H1 (cell line): Measurements from ENCODE around the gene ZSWIM6. TPM values are rescaled to one million over a fixed set of nuclear protein-coding genes. Genes with fewer than 3 reads are reported as not detected.

Source experiments
- CTCF ChIA-PET: fragments of 300-600 bp; sonication (Branson Sonifier 250); formaldehyde crosslinking; loops from one replicate; lab custom pipeline; 2021; ENCODE audit not compliant: partially characterized antibody; lab: Charles Lee
- POLR2A ChIA-PET: fragments of 300-600 bp; sonication (Branson Sonifier 250); formaldehyde crosslinking; loops from one replicate; lab custom pipeline; 2021; ENCODE audit warnings: inconsistent platforms; ENCODE audit not compliant: partially characterized antibody; lab: Charles Lee
- DNase-seq, 2 experiments: peaks; one replicate each; pipeline versions ENCODE4 v3.0.0 to v3.0.0-alpha.2; 2010 to 2022; ENCODE audit warnings: low spot score in 2 of 2, low read depth in 1 of 2, mixed read lengths in 1 of 2
- FAIRE-seq: peaks from 2 replicates; lab custom pipeline; 2011; peaks lifted over from hg19 to GRCh38; lab: Jason Lieb, UNC
- H2AFZ ChIP-seq: 2 replicates; pipeline ENCODE4 v1.8.1; 2012; ENCODE audit warnings: low read length, inconsistent platforms
- H2AK5ac ChIP-seq: 2 replicates; pipeline ENCODE4 v1.6.1; 2013; ENCODE audit warnings: low read depth, low read length
- H2BK120ac ChIP-seq: replicated peaks from 2 replicates; pipeline ENCODE3; 2013; ENCODE audit warnings: low read depth, low read length, inconsistent platforms
- H2BK12ac ChIP-seq: 2 replicates; pipeline ENCODE4 v1.6.1; 2013; ENCODE audit warnings: low read depth, low read length
- H2BK15ac ChIP-seq: 2 replicates; pipeline ENCODE4 v1.6.1; 2013; ENCODE audit warnings: low read length
- H2BK20ac ChIP-seq: 2 replicates; pipeline ENCODE4 v1.6.1; 2013; ENCODE audit warnings: low read length
- H2BK5ac ChIP-seq: 2 replicates; pipeline ENCODE4 v1.6.1; 2013; ENCODE audit warnings: low read depth, low read length
- H3K14ac ChIP-seq: 2 replicates; pipeline ENCODE4 v1.6.1; 2013; ENCODE audit warnings: inconsistent platforms; ENCODE audit not compliant: insufficient read length
- H3K18ac ChIP-seq: 2 replicates; pipeline ENCODE4 v1.6.1; 2013; ENCODE audit warnings: low read length; ENCODE audit errors: extremely low read depth
- H3K23ac ChIP-seq: 2 replicates; pipeline ENCODE4 v1.6.1; 2013; ENCODE audit warnings: inconsistent platforms; ENCODE audit not compliant: insufficient read length
- H3K23me2 ChIP-seq: 2 replicates; pipeline ENCODE4 v1.6.1; 2013; ENCODE audit warnings: low read depth, low read length
- H3K27ac ChIP-seq: 2 replicates; pipeline ENCODE4 v1.6.1; 2011; ENCODE audit warnings: low read depth, low read length, inconsistent platforms
- H3K27me3 ChIP-seq, 4 experiments: replicated peaks in 1 of 4; 1 replicate in 1 of 4; 2 replicates in 3 of 4; pipeline versions ENCODE4 v1.6.1 to v1.8.1; 2011 to 2013; ENCODE audit warnings: low read length in 3 of 4, mild to moderate bottlenecking in 3 of 4, inconsistent platforms in 2 of 4, mixed read lengths in 2 of 4, moderate library complexity in 1 of 4; ENCODE audit not compliant: control insufficient read depth in 3 of 4, insufficient read depth in 3 of 4; ENCODE audit errors: extremely low read depth in 1 of 4
- H3K36me3 ChIP-seq, 4 experiments: 2 replicates each; pipeline versions ENCODE4 v1.6.1 to v1.8.1; 2011 to 2013; ENCODE audit warnings: mild to moderate bottlenecking in 4 of 4, low read length in 3 of 4, moderate library complexity in 2 of 4, control low read depth in 1 of 4, inconsistent platforms in 1 of 4; ENCODE audit not compliant: insufficient read depth in 4 of 4, control insufficient read depth in 2 of 4
- H3K4ac ChIP-seq: replicated peaks from 2 replicates; pipeline ENCODE3; 2013; ENCODE audit warnings: low read length, low read depth, mixed read lengths, inconsistent platforms; ENCODE audit not compliant: insufficient read length
- H3K4me1 ChIP-seq, 4 experiments: replicated peaks in 1 of 4; 1 replicate in 1 of 4; 2 replicates in 3 of 4; pipeline versions ENCODE4 v1.6.1 to v1.8.1; 2011 to 2013; ENCODE audit warnings: low read length in 3 of 4, inconsistent platforms in 2 of 4, mixed read lengths in 1 of 4; ENCODE audit not compliant: insufficient read depth in 4 of 4, control insufficient read depth in 3 of 4
- H3K4me2 ChIP-seq, 2 experiments: 2 replicates each; pipeline versions ENCODE4 v1.6.1 to v1.8.1; 2011 to 2013; ENCODE audit warnings: low read depth in 2 of 2, low read length in 2 of 2, control low read depth in 1 of 2, inconsistent platforms in 1 of 2, mild to moderate bottlenecking in 1 of 2; ENCODE audit not compliant: insufficient read depth in 1 of 2
- H3K4me3 ChIP-seq, 4 experiments: fragments of 200-600, 300-600 bp in 1 of 4; sonication (generic), shearing (Covaris generic), sonication (Bioruptor Twin) in 1 of 4; 2 replicates each; pipeline versions ENCODE4 v1.5.1 to v1.8.1; 2011 to 2016; ENCODE audit warnings: low read length in 4 of 4, low read depth in 3 of 4, control low read depth in 2 of 4, inconsistent platforms in 2 of 4, mild to moderate bottlenecking in 2 of 4, mixed read lengths in 1 of 4, moderate library complexity in 1 of 4; ENCODE audit not compliant: insufficient read depth in 2 of 4; ENCODE audit errors: extremely low read depth in 1 of 4
- H3K56ac ChIP-seq: replicated peaks from 2 replicates; pipeline ENCODE3; 2013; ENCODE audit warnings: low read depth, mild to moderate bottlenecking, mixed read lengths, low read length, inconsistent platforms; ENCODE audit not compliant: insufficient read length
- H3K79me1 ChIP-seq: 2 replicates; pipeline ENCODE4 v1.6.1; 2013; ENCODE audit warnings: low read depth, low read length, control low read depth
- H3K79me2 ChIP-seq, 2 experiments: 2 replicates each; pipeline versions ENCODE4 v1.6.1 to v1.8.1; 2012 to 2013; ENCODE audit warnings: low read length in 2 of 2, mild to moderate bottlenecking in 2 of 2, inconsistent platforms in 1 of 2; ENCODE audit not compliant: insufficient read depth in 2 of 2, control insufficient read depth in 1 of 2
- H3K9ac ChIP-seq, 4 experiments: replicated peaks in 1 of 4; 1 replicate in 1 of 4; 2 replicates in 3 of 4; pipeline versions ENCODE4 v1.6.1 to v1.8.1; 2011 to 2013; ENCODE audit warnings: low read depth in 3 of 4, low read length in 3 of 4, control low read depth in 2 of 4, mild to moderate bottlenecking in 2 of 4, moderate library complexity in 2 of 4, inconsistent platforms in 1 of 4; ENCODE audit errors: extremely low read depth in 1 of 4
- H3K9me3 ChIP-seq, 2 experiments: 2 replicates each; pipeline versions ENCODE4 v1.6.1 to v1.8.1; 2012 to 2013; ENCODE audit warnings: mild to moderate bottlenecking in 2 of 2, moderate library complexity in 2 of 2, control low read depth in 1 of 2, inconsistent platforms in 1 of 2, low read depth in 1 of 2, low read length in 1 of 2, mixed read lengths in 1 of 2; ENCODE audit not compliant: insufficient read depth in 2 of 2
- H4K20me1 ChIP-seq, 2 experiments: replicated peaks in 1 of 2; 2 replicates each; pipeline versions ENCODE3 to v1.8.1; 2011 to 2013; ENCODE audit warnings: inconsistent platforms in 2 of 2, low read length in 2 of 2, mild to moderate bottlenecking in 1 of 2; ENCODE audit not compliant: insufficient read depth in 2 of 2, control insufficient read depth in 1 of 2
- H4K5ac ChIP-seq: 2 replicates; pipeline ENCODE4 v1.6.1; 2013; ENCODE audit warnings: low read length, low read depth, mixed read lengths, inconsistent platforms; ENCODE audit not compliant: insufficient read length
- H4K8ac ChIP-seq: 2 replicates; pipeline ENCODE4 v1.8.0; 2013; ENCODE audit warnings: mild to moderate bottlenecking, moderate library complexity, low read length, inconsistent platforms; ENCODE audit not compliant: insufficient read depth; ENCODE audit errors: extremely low read depth
- H4K91ac ChIP-seq: replicated peaks from 2 replicates; pipeline ENCODE3; 2013; ENCODE audit warnings: low read length, mixed read lengths, inconsistent platforms; ENCODE audit not compliant: insufficient read length
- ATF2 ChIP-seq: IDR thresholded peaks from 2 replicates; pipeline ENCODE4 v1.6.1; 2012; ENCODE audit warnings: low read length, inconsistent platforms
- BRCA1 ChIP-seq: IDR thresholded peaks from 2 replicates; pipeline ENCODE4 v1.6.1; 2012; ENCODE audit warnings: low read depth, low read length, improper control_type of control experiment
- CHD2 ChIP-seq: IDR thresholded peaks from 2 replicates; pipeline ENCODE4 v1.6.1; 2012; ENCODE audit warnings: low read length, improper control_type of control experiment
- FOSL1 ChIP-seq: IDR thresholded peaks from 2 replicates; pipeline ENCODE4 v1.6.1; 2011; ENCODE audit warnings: mild to moderate bottlenecking, low read depth, low read length, moderate library complexity; ENCODE audit not compliant: insufficient read depth
- MAFK ChIP-seq: IDR thresholded peaks from 2 replicates; pipeline ENCODE4 v1.6.1; 2012; ENCODE audit warnings: low read depth, mild to moderate bottlenecking, improper control_type of control experiment, low read length
- PHF8 ChIP-seq: fragments of 200-600 bp; sonication (generic); conservative IDR thresholded peaks from 2 replicates; pipeline ENCODE4 v1.7.1; 2012; ENCODE audit warnings: low read depth, mild to moderate bottlenecking, inconsistent platforms, low read length, moderate library complexity
- SIN3A ChIP-seq, 2 experiments: IDR thresholded peaks in 1 of 2; conservative IDR thresholded peaks in 1 of 2; 2 replicates each; pipeline ENCODE4 v1.6.1; 2011 to 2012; ENCODE audit warnings: low read length in 2 of 2, improper control_type of control experiment in 1 of 2, low read depth in 1 of 2, mild to moderate bottlenecking in 1 of 2
- SP1 ChIP-seq: IDR thresholded peaks from 2 replicates; pipeline ENCODE4 v1.6.1; 2011; ENCODE audit warnings: low read depth, low read length
- SP4 ChIP-seq: IDR thresholded peaks from 2 replicates; pipeline ENCODE4 v1.6.1; 2012; ENCODE audit warnings: low read length, inconsistent platforms
- SRF ChIP-seq: IDR thresholded peaks from 2 replicates; pipeline ENCODE4 v1.6.1; 2011; ENCODE audit warnings: mild to moderate bottlenecking, low read depth, low read length, moderate library complexity
- TAF1 ChIP-seq: IDR thresholded peaks from 2 replicates; pipeline ENCODE4 v1.6.1; 2011; ENCODE audit warnings: mild to moderate bottlenecking, low read depth, low read length
- USF2 ChIP-seq: IDR thresholded peaks from 2 replicates; pipeline ENCODE4 v1.6.1; 2011; ENCODE audit warnings: low read length, improper control_type of control experiment
- WGBS, 2 experiments: shearing (Covaris generic) in 1 of 2; methylation state at CpG; one replicate each; pipeline versions ENCODE4 v1.1.6 to v1.1.7; 2013 to 2015; ENCODE audit warnings: low lambda C conversion rate in 2 of 2, mixed read lengths in 2 of 2, inconsistent platforms in 1 of 2, low coverage in 1 of 2, missing lambda C conversion rate in 1 of 2; ENCODE audit not compliant: insufficient replicate concordance in 2 of 2, insufficient coverage in 1 of 2, insufficient read length in 1 of 2; ENCODE audit errors: extremely low coverage in 1 of 2, missing lambda C conversion rate in 1 of 2; 5-methylcytosine and 5-hydroxymethylcytosine counted together
- polyA plus RNA-seq, 7 experiments: library from polyadenylated mRNA; depleted of rRNA in 3 of 7; stranded (reverse) in 5 of 7; unstranded in 2 of 7; fragments of >200 nt in 5 of 7; fragments of 200-250 nt in 2 of 7; gene quantifications; 1 replicate in 5 of 7; 2 replicates in 1 of 7; 4 replicates in 1 of 7; pipeline versions ENCODE4 v1.2.1 to v1.2.3, GENCODE V29; 2011 to 2013; ENCODE audit warnings: missing spikeins in 2 of 7, mixed read lengths in 2 of 7
- total RNA-seq: library from RNA; stranded (reverse); fragmentation: NEBNext Ultra II Directional; extraction: Animal tissue kit (Norgen Biotek cat#: 25700); gene quantifications from 2 replicates; pipeline ENCODE4 v1.2.1, GENCODE V29; 2021

ZSWIM6 gene
- total and polyA plus RNA-seq, 2 of the 8 experiments (the other 6 are each of a cell fraction or from before 2014, with no cell fraction given): 7.9 to 12.4 TPM

GRCh38 chr5:61299261-61299681 is 32.8 kb upstream of the ZSWIM6 start:
- no peak overlapping the region for H2AFZ ChIP-seq
- no peak overlapping the region for H2BK5ac ChIP-seq
- H3K23me2 ChIP-seq: no peaks in the 10 kb centered on the region
- no peaks in the 10 kb centered on the region for H4K20me1 ChIP-seq
- no peak for DNase-seq
- no peak overlapping the region for H4K91ac ChIP-seq
- no peak overlapping the region for H3K9ac ChIP-seq
- no peak overlapping the region for H3K23ac ChIP-seq
- ChIA-PET POLR2A (interaction anchor here (0.8 kb wide), 2 partner anchors 13 to 17 kb away, joined by 3 read pairs; no protein-coding TSS in a partner anchor), CTCF (interaction anchor here (0.6 to 0.8 kb wide), 2 partner anchors 10 to 30 kb away, joined by 4 read pairs; no protein-coding TSS in a partner anchor)
- no peak overlapping the region for H3K56ac ChIP-seq
- H4K5ac ChIP-seq: no peak overlapping the region
- no peak for FAIRE-seq
- 85% methylated on average over 5 of the region's 5 CpGs; no CpG with 5 or more reads in 1 of the 2 experiments for WGBS, 2 experiments
- H3K4ac ChIP-seq: no peak overlapping the region
- no peak overlapping the region for H2BK120ac ChIP-seq
- no peak overlapping the region for H3K27ac ChIP-seq
- no peaks in the 10 kb centered on the region for H3K36me3 ChIP-seq
- H3K4me1 ChIP-seq: peaks cover 0 to 8% (median 3%) of the 10 kb centered on the region in 4 experiments; a peak in 4 of 7 replicates
- H3K79me2 ChIP-seq: no peaks in the 10 kb centered on the region
- no peaks in the 10 kb centered on the region for H3K9me3 ChIP-seq
- H2BK12ac ChIP-seq: no peak overlapping the region
- no peak overlapping the region; the same call in 1 of the 2 replicates for H2BK20ac ChIP-seq
- H3K27me3 ChIP-seq: no peaks in the 10 kb centered on the region
- H2BK15ac ChIP-seq: no peak overlapping the region
- no peak overlapping the region for H3K14ac ChIP-seq
- H3K4me2 ChIP-seq: no peak overlapping the region
- H3K79me1 ChIP-seq: no peaks in the 10 kb centered on the region
- H2AK5ac ChIP-seq: no peak overlapping the region
- H3K4me3 ChIP-seq: no peak overlapping the region
- no peak overlapping the region for H3K18ac ChIP-seq
- no peak overlapping the region for H4K8ac ChIP-seq
- TF ChIP-seq SRF (no peak), CHD2 (no peak), MAFK (no peak), ATF2 (no peak), USF2 (no peak), SIN3A (conservative IDR thresholded peaks at IDR 0.05 in 1 of 2, IDR thresholded peaks at IDR 0.05 in 1 of 2; ENCODE audit: low read depth in 1 of 2, low read length in 2 of 2) (no peak), FOSL1 (no peak), SP1 (no peak), BRCA1 (no peak), TAF1 (no peak), SP4 (no peak), PHF8 (no peak)
